GM12891 (cell line): ENCODE results near the gene FKBP11.

Experiments
- DNase-seq: peaks from one replicate; pipeline ENCODE4 v3.0.0; 2011; ENCODE audit warnings: low spot score; ENCODE audit not compliant: insufficient read length
- FAIRE-seq: peaks from 2 replicates; lab custom pipeline; 2011; peaks lifted over from hg19 to GRCh38; lab: Jason Lieb, UNC
- PAX5 ChIP-seq: IDR thresholded peaks from 2 replicates; pipeline ENCODE4 v1.6.1; 2011; ENCODE audit warnings: low read length, moderate library complexity, mild to moderate bottlenecking; ENCODE audit not compliant: insufficient read depth, severe bottlenecking
- POLR2A ChIP-seq: IDR thresholded peaks from 2 replicates; pipeline ENCODE4 v1.6.1; 2011; ENCODE audit warnings: low read depth, low read length, control low read depth
- POLR2AphosphoS5 ChIP-seq: IDR thresholded peaks from 2 replicates; pipeline ENCODE4 v1.6.1; 2011; ENCODE audit warnings: low read depth, low read length, control low read depth
- POU2F2 ChIP-seq: IDR thresholded peaks from 2 replicates; pipeline ENCODE4 v1.6.1; 2011; ENCODE audit warnings: low read depth, mild to moderate bottlenecking, control low read depth, low read length, moderate library complexity
- SPI1 ChIP-seq: IDR thresholded peaks from 2 replicates; pipeline ENCODE4 v1.6.1; 2011; ENCODE audit warnings: low read depth, low read length, control low read depth
- TAF1 ChIP-seq: IDR thresholded peaks from 2 replicates; pipeline ENCODE4 v1.6.1; 2011; ENCODE audit warnings: low read depth, low read length, control low read depth

The FKBP11 gene

DNA sequence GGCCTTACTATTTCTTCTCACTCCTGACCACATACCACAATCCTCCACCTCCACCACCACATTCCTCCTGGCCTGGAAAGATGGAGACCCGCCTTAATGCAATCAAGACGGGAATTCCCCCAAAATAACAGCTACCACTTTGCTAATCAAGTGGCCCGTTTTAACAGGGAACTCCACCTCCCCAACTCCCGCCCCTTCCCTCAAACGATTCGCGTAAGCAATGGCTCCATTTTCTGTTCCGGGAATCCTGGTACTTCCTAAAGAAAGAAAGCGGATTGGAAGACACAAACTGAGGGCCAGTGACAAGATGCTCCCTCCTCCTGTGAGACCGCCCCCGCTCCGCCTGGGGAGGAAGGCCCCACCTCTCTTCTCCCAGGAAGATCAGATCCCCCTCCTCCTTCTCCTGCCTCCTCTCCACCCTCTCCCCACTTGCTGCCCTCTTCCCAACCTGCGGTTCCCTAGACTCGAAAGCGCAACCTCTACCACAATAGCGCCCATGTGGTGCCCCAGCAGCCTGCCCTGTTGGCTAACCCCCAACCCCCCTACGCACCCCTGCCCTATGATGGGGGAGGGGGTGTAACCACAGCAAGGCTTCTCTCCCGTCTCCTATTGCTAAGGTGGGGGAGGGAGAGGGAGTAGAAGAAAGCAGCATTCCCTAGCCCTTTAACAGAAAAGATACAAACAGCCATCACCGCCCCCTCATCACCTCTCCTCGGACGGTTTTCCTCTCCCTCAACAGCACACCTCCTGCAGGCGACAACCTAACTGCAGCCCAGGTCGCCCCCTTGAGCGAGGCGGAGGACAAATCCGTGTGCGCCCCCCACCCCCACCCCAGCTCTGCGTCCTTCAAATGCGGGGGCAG is 31.2 kb upstream of the FKBP11 start:
- FAIRE-seq (peak; percentile 43), DNase-seq (no peak)
- TF ChIP-seq POU2F2, result no peak
- TF ChIP-seq POLR2A, result no peak
- no peak for TF ChIP-seq POLR2AphosphoS5
- no peak for TF ChIP-seq TAF1
- no peak for TF ChIP-seq PAX5
- TF ChIP-seq SPI1, result no peak

- TF ChIP-seq SPI1 (peak; percentile 69), POU2F2 (no peak)
- FAIRE-seq (no peak), DNase-seq (no peak)
These were observed 29.7 kb upstream of the FKBP11 start for GRCh38 chr12:48954841-48955501.

- DNase-seq (no peak), FAIRE-seq (no peak)
- no peak for TF ChIP-seq PAX5
- TF ChIP-seq POLR2AphosphoS5, result no peak
- no peak for TF ChIP-seq TAF1
- TF ChIP-seq POU2F2, result no peak
- TF ChIP-seq POLR2A, result no peak
- TF ChIP-seq SPI1, result no peak
These were observed 28.8 kb upstream of the FKBP11 start for GRCh38 chr12:48954061-48954460.

DNA sequence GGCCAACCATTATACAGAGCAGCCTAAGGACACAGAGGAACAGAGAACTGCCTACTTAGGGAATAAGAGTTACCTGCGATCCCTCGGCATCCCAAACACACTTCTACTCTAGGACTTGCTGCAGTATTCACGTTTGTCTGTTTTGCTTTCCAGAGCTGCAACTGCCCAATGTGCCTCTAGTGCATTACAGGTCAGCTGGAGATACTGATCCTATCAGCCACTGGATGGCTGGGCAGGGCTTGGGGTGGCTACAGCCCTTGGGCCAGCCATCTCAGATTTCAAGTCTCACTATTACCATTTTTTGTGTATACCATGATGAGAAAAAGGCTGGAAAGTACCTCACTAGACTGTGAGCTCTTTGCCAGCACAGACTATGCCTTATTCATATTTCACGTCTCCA is 27.4 kb upstream of the FKBP11 start:
- no peak for TF ChIP-seq TAF1
- TF ChIP-seq PAX5, result no peak
- no peak for TF ChIP-seq SPI1
- no peak for TF ChIP-seq POU2F2
- TF ChIP-seq POLR2A, result no peak
- TF ChIP-seq POLR2AphosphoS5, result no peak
- FAIRE-seq (no peak), DNase-seq (no peak)

DNA sequence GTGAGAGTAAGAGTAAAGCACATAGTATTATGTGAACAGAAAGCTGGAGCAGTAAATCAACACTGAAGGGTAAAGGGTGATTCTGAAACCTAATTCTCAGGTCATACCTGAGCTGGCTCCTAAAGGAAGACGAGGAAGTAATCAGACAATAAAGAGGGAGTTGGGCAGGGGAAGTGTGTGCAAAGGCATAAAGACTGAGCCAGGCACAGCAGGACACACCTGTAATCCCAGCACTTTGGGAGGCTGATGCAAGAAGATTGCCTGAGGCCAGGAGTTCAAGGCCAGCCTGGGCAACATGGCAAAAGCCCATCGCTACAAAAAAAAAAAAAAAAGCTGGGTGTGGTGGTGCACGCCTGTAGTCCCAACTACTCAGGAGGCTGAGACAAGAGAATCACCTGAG is 22.4 kb upstream of the FKBP11 start:
- DNase-seq (no peak), FAIRE-seq (no peak)
- no peak for TF ChIP-seq POLR2A
- no peak for TF ChIP-seq POLR2AphosphoS5
- no peak for TF ChIP-seq POU2F2
- no peak for TF ChIP-seq PAX5
- TF ChIP-seq SPI1, result no peak
- no peak for TF ChIP-seq TAF1

DNA sequence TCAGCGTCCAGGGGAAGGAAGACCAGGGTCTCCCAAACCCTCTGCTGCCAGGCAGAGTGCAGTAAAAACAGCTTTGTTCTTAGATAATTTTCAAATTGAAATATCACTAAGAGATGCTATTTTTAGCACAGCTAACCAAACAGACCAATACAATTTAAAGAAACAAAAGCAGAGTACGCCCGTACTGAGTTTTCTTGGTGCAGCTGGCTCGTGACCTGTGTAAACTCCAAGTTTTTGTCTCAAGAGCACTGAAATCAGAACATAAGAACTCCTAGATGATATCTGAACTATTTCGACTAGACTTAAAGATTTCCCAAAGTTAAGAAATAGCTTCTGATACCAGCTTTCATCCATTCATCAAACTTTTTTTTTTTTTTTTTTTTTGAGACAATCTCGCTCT is 21.7 kb upstream of the FKBP11 start:
- DNase-seq (no peak), FAIRE-seq (no peak)
- TF ChIP-seq SPI1 (no peak), POLR2A (no peak), TAF1 (no peak), POLR2AphosphoS5 (no peak), POU2F2 (no peak), PAX5 (no peak)

DNA sequence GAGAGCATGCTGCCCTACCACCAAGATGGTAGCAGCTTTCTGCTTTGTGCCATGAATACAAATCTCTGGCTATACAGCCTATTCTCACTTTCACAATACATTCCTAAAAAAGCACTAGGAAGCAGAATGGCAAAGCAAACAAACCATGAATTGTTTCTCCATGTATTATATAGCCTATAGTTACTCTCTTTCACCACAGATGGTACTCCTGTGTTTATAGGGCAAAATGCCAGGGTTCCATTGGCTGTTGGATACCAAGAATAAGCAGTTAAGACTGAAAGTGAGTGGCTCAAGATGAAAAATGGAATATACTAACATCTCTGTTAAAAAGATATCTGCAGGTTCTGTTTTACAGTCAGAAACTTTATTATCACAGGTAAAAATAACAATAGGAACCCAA is 20.9 kb upstream of the FKBP11 start:
- DNase-seq, result no peak
- TF ChIP-seq SPI1 (no peak), POU2F2 (no peak), TAF1 (no peak), POLR2A (no peak), PAX5 (no peak), POLR2AphosphoS5 (no peak)
- FAIRE-seq, result no peak

GRCh38 chr12:48943221-48943620 is 17.9 kb upstream of the FKBP11 start:
- TF ChIP-seq SPI1, result no peak
- no peak for TF ChIP-seq POU2F2
- no peak for TF ChIP-seq TAF1
- no peak for TF ChIP-seq POLR2A
- TF ChIP-seq PAX5, result no peak
- no peak for TF ChIP-seq POLR2AphosphoS5
- DNase-seq, result no peak
- FAIRE-seq, result no peak

GRCh38 chr12:48940181-48940580 is 14.9 kb upstream of the FKBP11 start:
- TF ChIP-seq TAF1, result no peak
- no peak for TF ChIP-seq POU2F2
- TF ChIP-seq SPI1, result no peak
- TF ChIP-seq POLR2AphosphoS5, result no peak
- no peak for TF ChIP-seq POLR2A
- TF ChIP-seq PAX5, result no peak
- DNase-seq (no peak), FAIRE-seq (no peak)
